NT2/D1 (cell line): ENCODE data around the gene CAMK2A.

ENCODE experiments used
- DNase-seq: peaks from one replicate; pipeline ENCODE4 v3.0.0-alpha.2; 2011; ENCODE audit warnings: low read depth, low spot score
- H3K27me3 ChIP-seq: 2 replicates; pipeline ENCODE4 v1.6.0; 2011; ENCODE audit warnings: mild to moderate bottlenecking; ENCODE audit not compliant: insufficient read length, insufficient read depth
- H3K36me3 ChIP-seq: 2 replicates; pipeline ENCODE4 v1.6.1; 2011; ENCODE audit warnings: mild to moderate bottlenecking, low read length, mixed read lengths; ENCODE audit not compliant: insufficient read depth, insufficient read length
- H3K4me1 ChIP-seq: 2 replicates; pipeline ENCODE4 v1.5.1; 2011; ENCODE audit not compliant: insufficient read depth, insufficient read length
- H3K4me3 ChIP-seq: 2 replicates; pipeline ENCODE4 v1.5.1; 2011; ENCODE audit warnings: low read depth; ENCODE audit not compliant: insufficient read length
- H3K9ac ChIP-seq: 2 replicates; pipeline ENCODE4 v1.6.0; 2011; ENCODE audit warnings: low read depth; ENCODE audit not compliant: insufficient read length
- H3K9me3 ChIP-seq: 2 replicates; pipeline ENCODE4 v1.5.1; 2011; ENCODE audit warnings: mild to moderate bottlenecking, low read length; ENCODE audit not compliant: insufficient read depth
- SUZ12 ChIP-seq: IDR thresholded peaks from 2 replicates; pipeline ENCODE4 v1.6.1; 2011; ENCODE audit not compliant: insufficient read length, insufficient read depth; ENCODE audit errors: extremely low read depth
- YY1 ChIP-seq: IDR thresholded peaks from 2 replicates; pipeline ENCODE4 v1.6.1; 2011; ENCODE audit not compliant: insufficient read length, insufficient read depth
- ZNF274 ChIP-seq: IDR thresholded peaks from 2 replicates; pipeline ENCODE4 v1.6.1; 2011; ENCODE audit warnings: mild to moderate bottlenecking, low read depth, low read length

The CAMK2A gene

GRCh38 chr5:150188146-150188842 is 101.3 kb downstream of the CAMK2A start:
- H3K27me3 ChIP-seq, result peaks cover 88% of the 10 kb centered on the region
- no peak for DNase-seq
- H3K36me3 ChIP-seq, result no peaks in the 10 kb centered on the region
- no peak for TF ChIP-seq YY1
- TF ChIP-seq ZNF274, result no peak
- TF ChIP-seq SUZ12, result no peak
- H3K4me3 ChIP-seq, result no peak overlapping the region
- H3K9ac ChIP-seq, result no peak overlapping the region
- peaks cover 12% of the 10 kb centered on the region for H3K4me1 ChIP-seq
- H3K9me3 ChIP-seq, result no peaks in the 10 kb centered on the region

- Histone ChIP-seq H3K9me3 (no peaks in the 10 kb centered on the region), H3K27me3 (peaks cover 86% of the 10 kb centered on the region), H3K4me1 (peaks cover 12% of the 10 kb centered on the region), H3K36me3 (no peaks in the 10 kb centered on the region), H3K4me3 (no peak overlapping the region), H3K9ac (no peak overlapping the region)
- DNase-seq, result no peak
- TF ChIP-seq ZNF274, result no peak
- no peak for TF ChIP-seq YY1
- no peak for TF ChIP-seq SUZ12
Measured at GRCh38 chr5:150186897-150187296, 102.7 kb downstream of the CAMK2A start.

- Histone ChIP-seq H3K36me3 (no peaks in the 10 kb centered on the region), H3K4me3 (no peak overlapping the region), H3K9ac (no peak overlapping the region), H3K9me3 (no peaks in the 10 kb centered on the region), H3K27me3 (peaks cover 83% of the 10 kb centered on the region), H3K4me1 (peaks cover 12% of the 10 kb centered on the region)
- TF ChIP-seq YY1 (no peak), ZNF274 (no peak), SUZ12 (no peak)
- DNase-seq, result no peak
Measured at GRCh38 chr5:150186137-150186536, 103.4 kb downstream of the CAMK2A start.

GRCh38 chr5:150184990-150185912 is 104.3 kb downstream of the CAMK2A start:
- TF ChIP-seq YY1 (no peak), ZNF274 (no peak), SUZ12 (no peak)
- no peak for DNase-seq
- no peak overlapping the region for H3K4me3 ChIP-seq
- H3K9ac ChIP-seq, result no peak overlapping the region
- H3K36me3 ChIP-seq, result no peaks in the 10 kb centered on the region
- H3K27me3 ChIP-seq, result peaks cover 74% of the 10 kb centered on the region
- H3K9me3 ChIP-seq, result no peaks in the 10 kb centered on the region
- peaks cover 12% of the 10 kb centered on the region for H3K4me1 ChIP-seq

- Histone ChIP-seq H3K9me3 (no peaks in the 10 kb centered on the region), H3K9ac (no peak overlapping the region), H3K36me3 (no peaks in the 10 kb centered on the region), H3K27me3 (peaks cover 62% of the 10 kb centered on the region), H3K4me3 (no peak overlapping the region), H3K4me1 (peaks cover 10% of the 10 kb centered on the region)
- TF ChIP-seq YY1, result no peak
- TF ChIP-seq SUZ12, result no peak
- no peak for TF ChIP-seq ZNF274
- no peak for DNase-seq
Measured at GRCh38 chr5:150184006-150184405, 105.6 kb downstream of the CAMK2A start.

- no peaks in the 10 kb centered on the region for H3K36me3 ChIP-seq
- H3K9ac ChIP-seq, result no peak overlapping the region
- peaks cover 10% of the 10 kb centered on the region for H3K4me1 ChIP-seq
- peaks cover 61% of the 10 kb centered on the region for H3K27me3 ChIP-seq
- TF ChIP-seq YY1 (no peak), ZNF274 (no peak), SUZ12 (no peak)
- no peak for DNase-seq
- H3K9me3 ChIP-seq, result no peaks in the 10 kb centered on the region
- no peak overlapping the region for H3K4me3 ChIP-seq
Measured at GRCh38 chr5:150183436-150183835, 106.1 kb downstream of the CAMK2A start.

- Histone ChIP-seq H3K4me3 (no peak overlapping the region), H3K36me3 (no peaks in the 10 kb centered on the region), H3K4me1 (peaks cover 10% of the 10 kb centered on the region), H3K9ac (no peak overlapping the region), H3K9me3 (no peaks in the 10 kb centered on the region), H3K27me3 (peaks cover 55% of the 10 kb centered on the region)
- DNase-seq, result no peak
- TF ChIP-seq ZNF274 (no peak), YY1 (no peak), SUZ12 (no peak)
Measured at GRCh38 chr5:150182774-150183173, 106.8 kb downstream of the CAMK2A start.
